ENCODE measurements around the gene PANK4.

Gene PANK4

GRCh38 chr1:2529784-2530512 is 3.6 kb upstream of the PANK4 start, which contains the start of gene HES5:
TSS of gene HES5 (minus strand) at chr1:2530263. CDS start at chr1:2530164, 99 bp downstream.
- H3K27me3 ChIP-seq (ENCODE audit: control insufficient read depth, low read length), result peaks cover 56% of the 10 kb centered on the region
- H3K4me1 ChIP-seq (ENCODE audit: control insufficient read depth, low read length), result peaks cover 10% of the 10 kb centered on the region
- H3K9me2 ChIP-seq (replicated peaks; ENCODE audit: control insufficient read depth, low read length), result no peaks in the 10 kb centered on the region
- peaks cover 11% of the 10 kb centered on the region for H3K79me2 ChIP-seq (ENCODE audit: control insufficient read depth, low read length)
- H3K4me2 ChIP-seq (ENCODE audit: low read length), result no peak within 1 kb of the TSS
- H3K27ac ChIP-seq (ENCODE audit: low read depth, low read length), result no peak within 1 kb of the TSS
- H3F3A ChIP-seq (ENCODE audit: control insufficient read depth, insufficient read depth), result no peaks in the 10 kb centered on the region
- TF ChIP-seq EZH2phosphoT487 (IDR thresholded peaks at IDR 0.05; ENCODE audit: borderline replicate concordance, low read length), result no peak; the same call in 1 of the 2 replicates
- TF ChIP-seq, protein P1, sequence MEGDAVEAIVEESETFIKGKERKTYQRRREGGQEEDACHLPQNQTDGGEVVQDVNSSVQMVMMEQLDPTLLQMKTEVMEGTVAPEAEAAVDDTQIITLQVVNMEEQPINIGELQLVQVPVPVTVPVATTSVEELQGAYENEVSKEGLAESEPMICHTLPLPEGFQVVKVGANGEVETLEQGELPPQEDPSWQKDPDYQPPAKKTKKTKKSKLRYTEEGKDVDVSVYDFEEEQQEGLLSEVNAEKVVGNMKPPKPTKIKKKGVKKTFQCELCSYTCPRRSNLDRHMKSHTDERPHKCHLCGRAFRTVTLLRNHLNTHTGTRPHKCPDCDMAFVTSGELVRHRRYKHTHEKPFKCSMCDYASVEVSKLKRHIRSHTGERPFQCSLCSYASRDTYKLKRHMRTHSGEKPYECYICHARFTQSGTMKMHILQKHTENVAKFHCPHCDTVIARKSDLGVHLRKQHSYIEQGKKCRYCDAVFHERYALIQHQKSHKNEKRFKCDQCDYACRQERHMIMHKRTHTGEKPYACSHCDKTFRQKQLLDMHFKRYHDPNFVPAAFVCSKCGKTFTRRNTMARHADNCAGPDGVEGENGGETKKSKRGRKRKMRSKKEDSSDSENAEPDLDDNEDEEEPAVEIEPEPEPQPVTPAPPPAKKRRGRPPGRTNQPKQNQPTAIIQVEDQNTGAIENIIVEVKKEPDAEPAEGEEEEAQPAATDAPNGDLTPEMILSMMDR (IDR thresholded peaks at IDR 0.05; ENCODE audit: low read depth, low read length, poor library complexity, severe bottlenecking), result no peak
- peaks cover 5% of the 10 kb centered on the region for H4K20me1 ChIP-seq (ENCODE audit: control insufficient read depth, insufficient read depth, low read depth, low read length)
- no peaks in the 10 kb centered on the region for H3K9me3 ChIP-seq (ENCODE audit: control insufficient read depth, insufficient read depth, low read length)
- peaks cover 3% of the 10 kb centered on the region; the same call in 1 of the 2 replicates for H3K36me3 ChIP-seq (ENCODE audit: control insufficient read depth, low read length)
- no peak within 1 kb of the TSS for H3K4me3 ChIP-seq (ENCODE audit: low read length)

DNA sequence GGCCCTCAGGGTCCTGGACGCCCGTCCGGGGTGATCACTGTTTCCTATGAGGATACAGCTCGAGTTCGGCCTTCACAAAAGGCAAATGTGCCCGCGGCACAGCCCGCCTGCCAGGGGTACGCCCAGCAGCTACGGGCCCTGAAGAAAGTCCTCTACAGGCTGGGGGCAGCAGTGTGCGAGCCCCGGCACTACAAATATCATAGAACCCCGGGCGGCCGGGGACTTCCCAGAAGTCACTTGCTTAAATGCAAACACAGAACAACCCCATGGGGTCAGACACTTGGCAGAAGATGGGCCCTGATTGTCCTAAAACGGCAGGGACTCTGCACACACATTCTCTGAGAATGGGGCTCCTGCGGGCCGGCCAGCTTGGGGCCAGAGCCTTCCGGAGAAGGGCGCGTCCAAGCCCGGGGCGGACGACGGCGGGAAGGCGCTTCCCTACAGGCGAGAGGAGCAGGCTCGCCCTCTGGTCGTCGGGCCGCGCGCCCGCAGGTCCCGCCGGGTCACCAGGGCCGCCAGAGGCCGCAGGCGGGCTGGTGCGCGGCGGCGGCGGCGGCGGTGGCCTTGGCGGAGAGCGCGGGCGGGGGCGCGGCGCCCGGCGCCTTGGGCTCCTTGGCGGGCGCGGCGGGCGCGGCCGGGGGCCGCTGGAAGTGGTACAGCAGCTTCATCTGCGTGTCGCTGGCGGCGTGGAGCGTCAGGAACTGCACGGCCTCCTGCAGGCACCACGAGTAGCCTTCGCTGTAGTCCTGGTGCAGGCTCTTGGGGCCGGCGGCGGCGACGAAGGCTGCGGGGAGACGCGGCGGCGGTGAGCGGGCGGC is 2.8 kb upstream of the PANK4 start:
- Histone ChIP-seq H3K9me3 (ENCODE audit: control insufficient read depth, insufficient read depth, low read length) (no peaks in the 10 kb centered on the region), H3K4me1 (ENCODE audit: control insufficient read depth, low read length) (peaks cover 18% of the 10 kb centered on the region), H3K36me3 (ENCODE audit: control insufficient read depth, low read length) (peaks cover 3% of the 10 kb centered on the region; the same call in 1 of the 2 replicates), H3K4me2 (ENCODE audit: low read length) (no peak overlapping the region), H3K4me3 (ENCODE audit: low read length) (no peak overlapping the region), H4K20me1 (ENCODE audit: control insufficient read depth, insufficient read depth, low read depth, low read length) (peaks cover 13% of the 10 kb centered on the region), H3K27me3 (ENCODE audit: control insufficient read depth, low read length) (peaks cover 56% of the 10 kb centered on the region), H3K27ac (ENCODE audit: low read depth, low read length) (no peak overlapping the region), H3F3A (ENCODE audit: control insufficient read depth, insufficient read depth) (no peaks in the 10 kb centered on the region), H3K79me2 (ENCODE audit: control insufficient read depth, low read length) (peaks cover 19% of the 10 kb centered on the region), H3K9me2 (replicated peaks; ENCODE audit: control insufficient read depth, low read length) (no peaks in the 10 kb centered on the region)
- TF ChIP-seq, protein P1 (IDR thresholded peaks at IDR 0.05; ENCODE audit: low read depth, low read length, poor library complexity, severe bottlenecking), result no peak
- peak; percentile 65; the same call in 1 of the 2 replicates for TF ChIP-seq EZH2phosphoT487 (IDR thresholded peaks at IDR 0.05; ENCODE audit: borderline replicate concordance, low read length)

DNA sequence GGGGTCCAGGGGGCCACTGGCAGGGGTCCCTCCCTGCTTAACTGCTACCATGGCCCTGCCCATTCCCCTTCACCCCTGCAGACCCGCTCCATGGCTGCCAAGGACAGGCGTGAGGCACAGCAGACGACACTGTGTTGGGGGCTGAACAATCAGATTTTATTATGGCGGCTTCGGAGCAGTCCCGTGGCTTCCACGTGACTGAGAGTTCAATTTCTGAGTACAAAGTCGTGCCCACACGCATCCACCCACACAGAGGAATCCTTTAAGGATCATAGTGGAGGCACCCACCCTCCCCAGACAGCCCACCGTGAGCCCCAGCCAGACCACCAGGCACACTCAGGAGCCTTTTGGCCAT is 2.2 kb upstream of the PANK4 start:
- Histone ChIP-seq H3K4me2 (ENCODE audit: low read length) (no peak overlapping the region), H4K20me1 (ENCODE audit: control insufficient read depth, insufficient read depth, low read depth, low read length) (peaks cover 18% of the 10 kb centered on the region), H3K9me3 (ENCODE audit: control insufficient read depth, insufficient read depth, low read length) (no peaks in the 10 kb centered on the region), H3K79me2 (ENCODE audit: control insufficient read depth, low read length) (peaks cover 25% of the 10 kb centered on the region), H3K9me2 (replicated peaks; ENCODE audit: control insufficient read depth, low read length) (no peaks in the 10 kb centered on the region), H3K36me3 (ENCODE audit: control insufficient read depth, low read length) (peaks cover 3% of the 10 kb centered on the region; the same call in 1 of the 2 replicates), H3K27me3 (ENCODE audit: control insufficient read depth, low read length) (peaks cover 53% of the 10 kb centered on the region), H3F3A (ENCODE audit: control insufficient read depth, insufficient read depth) (no peaks in the 10 kb centered on the region), H3K27ac (ENCODE audit: low read depth, low read length) (no peak overlapping the region), H3K4me3 (ENCODE audit: low read length) (no peak overlapping the region), H3K4me1 (ENCODE audit: control insufficient read depth, low read length) (peaks cover 23% of the 10 kb centered on the region)
- no peak; the same call in 1 of the 2 replicates for TF ChIP-seq EZH2phosphoT487 (IDR thresholded peaks at IDR 0.05; ENCODE audit: borderline replicate concordance, low read length)
- TF ChIP-seq, protein P1 (IDR thresholded peaks at IDR 0.05; ENCODE audit: low read depth, low read length, poor library complexity, severe bottlenecking), result no peak

Measured in DOHH2 (cell line).